Stimulated activated CD4-positive, alpha-beta T cell treated with anti-CD3 and anti-CD28 coated beads, TNF-alpha, amount 100 ng/mL, for 1 hour (primary cell): ENCODE measurements around the gene SYNPO2.
"Not testable (repeated sequence)": the region's sequence is repeated elsewhere in the genome, so short reads cannot be mapped to it uniquely, and the experiment has no call there.

Experiments
- DNase-seq, 3 donors: peaks; one replicate each; pipeline ENCODE4 v3.0.0-alpha.2; 2020; ENCODE audit warnings: low read depth in 3 of 3, low spot score in 1 of 3

SYNPO2 gene

GRCh38 chr4:118999919-119000318, 111.3 kb downstream of the SYNPO2 start:
- DNase-seq, result no peak

- no peak for DNase-seq
Observed at GRCh38 chr4:119000400-119000799, 111.7 kb downstream of the SYNPO2 start.

- no peak for DNase-seq
Observed at GRCh38 chr4:119002476-119002875, 113.8 kb downstream of the SYNPO2 start.

- DNase-seq, result not testable (repeated sequence)
Observed at GRCh38 chr4:119003001-119003400, 114.3 kb downstream of the SYNPO2 start.

GRCh38 chr4:119005928-119006460, 117.3 kb downstream of the SYNPO2 start:
- no peak for DNase-seq

- no peak for DNase-seq
Observed at GRCh38 chr4:119008761-119009160, 120.1 kb downstream of the SYNPO2 start.

- not testable (repeated sequence) for DNase-seq
Observed at GRCh38 chr4:119010221-119010620, 121.6 kb downstream of the SYNPO2 start.

GRCh38 chr4:119010909-119011606, 122.4 kb downstream of the SYNPO2 start:
- no peak for DNase-seq

- DNase-seq, result no peak
Observed at GRCh38 chr4:119011607-119011988, 122.9 kb downstream of the SYNPO2 start.

- DNase-seq, result no peak
Observed at GRCh38 chr4:119014658-119015057, 126.0 kb downstream of the SYNPO2 start.

- DNase-seq, result no peak
Observed at GRCh38 chr4:119016636-119017035, 128.0 kb downstream of the SYNPO2 start.

- DNase-seq, result no peak
Observed at GRCh38 chr4:119017636-119018035, 129.0 kb downstream of the SYNPO2 start.

- DNase-seq, result no peak
Observed at GRCh38 chr4:119020158-119020557, 131.5 kb downstream of the SYNPO2 start.

GRCh38 chr4:119022520-119022919, 133.9 kb downstream of the SYNPO2 start:
- not testable (repeated sequence) for DNase-seq

GRCh38 chr4:119024102-119024501, 135.4 kb downstream of the SYNPO2 start:
- no peak for DNase-seq

- DNase-seq, result no peak
Observed at GRCh38 chr4:119025420-119025819, 136.8 kb downstream of the SYNPO2 start.

- DNase-seq, result no peak
Observed at GRCh38 chr4:119025916-119026661, 137.4 kb downstream of the SYNPO2 start.

GRCh38 chr4:119026662-119027444, 138.2 kb downstream of the SYNPO2 start:
- no peak for DNase-seq

- no peak for DNase-seq
Observed at GRCh38 chr4:119027811-119028210, 139.2 kb downstream of the SYNPO2 start.

GRCh38 chr4:119028296-119028695, 139.6 kb downstream of the SYNPO2 start:
- DNase-seq, result no peak

GRCh38 chr4:119029847-119030535, 141.3 kb downstream of the SYNPO2 start:
- no peak for DNase-seq
